Activated T-helper 9 cell treated with anti-CD3 and anti-CD28 coated beads, Interleukin-2, amount 50 U/mL, for 16 hours (primary cell): ENCODE data around the gene NBAS.
"Not testable (repeated sequence)": the region's sequence is repeated elsewhere in the genome, so short reads cannot be mapped to it uniquely, and the experiment has no call there.

Experiments used
- DNase-seq: peaks from one replicate; pipeline ENCODE4 v3.0.0-alpha.2; 2020; ENCODE audit warnings: low read depth

NBAS gene

DNA sequence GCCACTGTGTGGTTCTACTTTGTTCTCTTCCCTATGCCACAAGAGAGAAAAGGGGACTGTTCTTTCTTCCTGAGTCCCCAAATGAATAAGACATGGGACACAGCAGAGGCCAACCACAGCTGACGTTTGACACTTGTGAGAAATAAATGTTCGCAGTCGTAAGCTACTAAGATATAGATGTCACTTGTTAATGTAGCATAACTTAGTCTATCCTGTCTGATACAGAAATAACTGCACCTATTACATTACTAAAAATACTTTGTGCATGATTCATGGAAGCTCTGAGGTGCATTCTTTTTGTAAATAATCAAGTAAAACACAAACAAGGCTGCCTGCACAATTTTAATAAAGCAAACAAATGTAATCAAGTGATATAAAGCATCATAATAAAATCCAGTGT lies 148.8 kb downstream of the NBAS start:
- no peak for DNase-seq

DNA sequence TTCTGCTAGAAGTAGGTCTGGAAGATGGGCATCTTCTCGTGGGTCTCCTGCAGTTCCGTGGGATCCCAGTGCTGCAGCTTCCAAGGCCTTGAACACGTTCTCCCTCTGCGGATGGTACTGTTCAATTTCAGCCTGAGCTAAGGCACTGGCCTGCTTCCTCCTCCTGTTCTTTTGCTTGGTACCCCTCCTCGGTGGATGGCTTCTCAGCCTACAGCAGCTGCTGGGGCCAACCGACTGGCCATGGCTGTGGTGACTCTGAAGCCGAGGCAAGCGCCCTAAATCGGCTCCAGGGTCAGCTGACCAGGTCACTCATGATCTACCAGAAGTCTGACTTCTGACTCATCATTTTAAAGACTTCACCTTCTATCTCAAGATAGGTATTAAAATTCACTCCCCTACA lies 150.2 kb downstream of the NBAS start:
- DNase-seq: no peak

DNA sequence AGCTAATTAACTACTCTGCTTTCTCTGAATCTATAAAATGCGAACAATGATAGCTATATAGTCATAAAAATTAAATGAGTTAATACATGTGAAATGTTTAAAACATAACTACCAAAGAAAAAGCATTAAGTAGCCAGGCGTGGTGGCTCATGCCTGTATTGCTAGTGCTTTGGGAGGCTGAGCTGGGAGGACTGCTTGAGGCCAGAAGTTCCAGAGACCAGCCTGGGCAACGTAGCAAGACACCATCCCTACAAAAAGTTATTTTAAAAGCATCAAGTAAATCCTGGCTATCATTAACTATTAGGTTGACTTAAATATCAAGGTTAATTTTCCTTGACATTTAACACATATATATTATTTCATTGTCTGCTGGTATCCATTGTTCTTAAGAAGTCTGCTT lies 152.4 kb downstream of the NBAS start:
- no peak for DNase-seq

DNA sequence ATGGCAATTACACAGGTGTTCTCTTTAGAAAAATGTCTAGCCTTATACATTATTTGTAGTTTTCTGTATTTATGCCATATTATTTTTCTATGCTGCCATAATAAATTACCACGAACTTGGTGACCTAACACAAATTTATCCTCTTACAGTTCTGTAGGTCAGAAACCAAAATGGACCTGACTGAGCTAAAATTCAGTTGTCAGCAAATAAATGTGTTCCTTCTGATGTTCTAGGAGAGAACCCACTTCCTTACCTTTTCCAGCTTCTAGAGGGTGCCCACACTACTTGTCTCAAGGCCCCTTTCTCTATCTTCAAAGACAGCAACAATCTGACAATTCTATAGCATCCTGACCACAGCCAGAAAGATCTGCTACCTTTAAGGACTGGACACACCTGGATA lies 153.5 kb downstream of the NBAS start:
- no peak for DNase-seq

DNA sequence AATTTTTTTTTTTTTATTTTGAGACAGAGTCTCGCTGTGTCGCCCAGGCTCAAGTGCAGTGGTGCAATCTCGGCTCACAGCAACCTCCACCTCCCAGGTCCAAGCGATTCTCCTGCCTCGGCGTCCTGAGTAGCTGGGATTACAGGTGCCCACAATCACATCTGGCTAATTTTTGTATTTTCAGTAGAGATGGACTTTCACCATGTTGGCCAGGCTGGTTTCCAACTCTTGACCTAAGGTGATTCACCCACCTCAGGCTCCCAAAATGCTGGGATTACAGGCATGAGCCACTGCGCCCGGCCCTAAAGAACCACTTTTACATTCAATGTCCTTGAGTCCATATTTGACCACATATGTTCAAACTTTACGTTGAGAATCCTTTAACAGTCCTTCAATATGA lies 156.6 kb downstream of the NBAS start:
- not testable (repeated sequence) for DNase-seq

DNA sequence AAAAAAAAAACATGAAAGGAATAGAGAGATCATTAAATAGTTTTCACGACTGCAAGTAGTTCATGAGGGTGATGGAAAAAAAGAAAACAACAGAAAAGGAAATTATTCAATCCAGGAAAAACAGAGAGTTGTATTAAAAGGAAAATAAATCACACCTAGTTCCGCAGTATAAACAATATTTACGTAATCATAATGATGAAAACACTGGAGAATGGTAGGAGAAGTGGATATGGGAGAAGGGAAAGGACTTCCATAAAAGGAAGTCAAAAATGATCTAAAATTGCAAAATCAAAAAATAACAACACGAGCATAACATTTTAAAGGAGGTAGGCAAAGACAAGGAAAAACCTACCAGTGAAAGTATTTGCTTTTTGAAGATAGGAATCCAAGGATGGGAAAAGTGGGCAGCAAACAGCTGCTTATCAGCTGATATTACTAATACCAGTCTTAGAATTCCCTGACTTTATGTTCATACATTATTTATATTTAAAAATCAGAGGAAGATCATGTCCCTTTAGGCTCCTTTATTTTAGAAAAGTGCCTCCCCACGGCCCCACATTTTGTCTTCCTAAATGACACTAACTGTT lies 160.8 kb downstream of the NBAS start:
- DNase-seq: no peak

DNA sequence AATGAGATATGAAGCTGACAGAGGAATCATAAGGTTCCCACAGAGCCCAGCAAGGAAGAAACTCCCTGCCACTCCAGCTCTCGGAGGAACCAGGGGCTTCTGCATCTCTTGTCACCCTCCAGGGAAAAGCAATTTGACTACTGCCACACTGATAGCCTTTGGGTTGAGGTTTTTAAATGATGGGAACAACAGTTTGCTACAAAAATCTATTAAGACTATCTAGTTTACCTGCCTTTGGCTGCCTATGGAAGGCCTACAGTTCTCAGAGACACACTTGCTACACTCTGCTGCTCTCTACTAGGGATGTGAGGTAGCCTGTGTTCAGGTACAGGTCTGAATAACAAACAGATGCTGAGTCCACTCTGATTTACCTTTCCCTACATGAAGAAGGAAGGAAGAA lies 161.9 kb downstream of the NBAS start:
- DNase-seq: no peak

DNA sequence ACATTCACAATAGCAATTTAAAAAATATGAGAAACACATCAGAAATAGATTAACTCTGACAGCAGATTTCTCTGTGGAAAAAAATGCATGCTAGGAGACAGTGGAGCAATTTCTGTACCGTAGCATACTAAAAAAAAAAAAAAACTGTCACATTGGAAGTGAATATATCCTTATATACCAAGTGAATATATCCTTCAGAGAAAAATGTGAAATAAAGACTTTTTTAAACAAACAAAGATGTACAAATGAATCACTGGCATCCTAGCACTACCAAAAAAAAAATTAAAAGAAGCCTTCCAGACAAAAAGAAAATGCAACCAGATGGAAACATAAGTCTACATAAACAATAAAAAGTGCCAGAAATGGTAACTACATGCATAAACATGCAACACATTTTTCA lies 169.4 kb downstream of the NBAS start:
- no peak for DNase-seq

DNA sequence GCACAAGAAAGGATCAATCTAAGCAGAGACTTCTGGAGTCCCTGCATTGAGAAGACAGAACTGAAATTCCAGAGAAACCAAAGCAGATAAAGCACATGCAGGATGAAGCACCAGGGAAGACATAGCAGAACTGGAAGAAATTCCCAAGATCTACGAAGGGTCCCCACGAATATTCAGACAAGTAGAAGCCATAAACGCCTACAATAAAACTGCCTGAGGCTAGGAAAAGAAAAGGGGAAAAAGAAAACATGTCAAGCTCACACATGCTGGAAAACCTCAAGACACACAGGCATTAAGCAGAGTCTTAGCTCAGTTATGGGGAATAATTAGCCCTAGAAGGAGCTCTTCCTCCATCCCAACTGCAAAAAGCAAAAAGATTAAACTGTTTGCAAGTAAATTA lies 171.2 kb downstream of the NBAS start:
- no peak for DNase-seq

DNA sequence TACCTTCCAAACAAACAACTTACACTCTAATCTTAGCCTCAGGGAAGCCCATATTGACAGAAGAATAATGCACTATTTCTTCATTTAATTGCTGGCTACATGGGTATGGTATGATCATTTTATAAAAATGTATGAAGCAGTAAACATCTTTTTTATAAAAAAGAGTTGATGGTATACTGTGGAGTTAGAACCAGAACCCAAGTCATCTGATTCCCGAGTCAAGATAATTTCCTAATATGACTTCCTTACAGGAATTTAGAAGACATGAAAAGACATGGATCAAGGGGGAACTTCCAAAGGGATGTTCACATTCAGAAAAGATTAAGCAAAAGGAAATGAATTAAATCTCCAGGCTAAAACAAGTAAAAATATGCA lies 171.8 kb downstream of the NBAS start:
- no peak for DNase-seq

DNA sequence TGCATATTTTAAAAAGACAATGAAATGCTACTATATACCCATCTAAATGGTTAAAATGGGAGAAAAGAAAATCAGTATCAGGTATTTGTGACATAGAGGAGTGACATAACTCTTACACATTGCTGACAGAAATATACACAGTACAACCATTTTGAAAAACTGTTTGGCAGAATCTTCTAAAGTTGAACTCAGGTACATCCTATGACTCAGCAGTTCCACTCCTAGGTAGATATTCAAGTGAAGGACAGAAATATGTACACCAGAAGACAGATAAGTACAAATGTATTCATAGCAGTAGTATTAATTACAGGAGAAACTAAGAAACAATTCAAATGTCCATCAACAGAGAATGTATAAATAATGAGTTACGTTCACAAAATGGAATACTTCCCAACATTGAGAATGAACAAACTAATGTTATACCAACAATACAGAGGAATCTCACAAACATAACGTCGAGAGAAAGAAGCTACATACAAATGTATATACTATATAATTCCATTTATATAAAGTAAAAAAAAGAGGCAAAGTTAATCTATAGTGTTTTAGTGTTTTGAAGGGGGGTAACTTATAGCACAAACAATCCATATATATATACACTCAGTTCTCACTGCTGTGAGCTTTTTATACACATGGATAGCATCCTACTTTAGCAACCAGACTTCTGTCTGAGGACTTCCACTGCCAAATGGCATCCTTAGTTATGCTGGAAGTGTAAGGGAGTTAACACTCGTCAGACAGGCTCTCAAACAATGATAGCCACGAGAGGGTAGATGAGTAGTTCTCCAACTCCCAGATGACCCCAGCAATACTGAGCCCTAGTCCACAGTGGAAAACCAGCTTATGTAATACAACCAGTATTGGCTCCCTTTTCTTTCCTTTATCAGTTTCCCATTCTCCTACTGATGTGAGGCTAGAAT lies 172.5 kb downstream of the NBAS start:
- DNase-seq: no peak

DNA sequence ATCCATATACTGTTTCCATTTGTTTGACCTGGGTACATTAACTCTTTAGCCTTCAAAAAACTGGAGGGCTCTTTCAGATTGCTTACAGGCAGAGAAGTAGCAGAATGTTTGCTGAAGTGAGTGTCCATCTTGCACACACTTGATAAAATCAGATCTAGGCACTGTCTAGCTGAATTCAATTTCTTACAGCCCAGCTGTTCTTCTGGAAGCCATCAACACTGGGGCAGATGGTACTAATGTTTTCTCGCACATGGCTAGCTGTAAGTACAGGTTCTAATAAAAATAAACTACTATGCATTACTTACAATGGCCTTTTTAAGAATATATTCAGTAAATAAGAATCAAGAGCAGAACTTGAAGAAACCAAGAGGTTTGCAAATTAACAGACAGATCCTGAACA lies 175.9 kb downstream of the NBAS start:
- DNase-seq: no peak

DNA sequence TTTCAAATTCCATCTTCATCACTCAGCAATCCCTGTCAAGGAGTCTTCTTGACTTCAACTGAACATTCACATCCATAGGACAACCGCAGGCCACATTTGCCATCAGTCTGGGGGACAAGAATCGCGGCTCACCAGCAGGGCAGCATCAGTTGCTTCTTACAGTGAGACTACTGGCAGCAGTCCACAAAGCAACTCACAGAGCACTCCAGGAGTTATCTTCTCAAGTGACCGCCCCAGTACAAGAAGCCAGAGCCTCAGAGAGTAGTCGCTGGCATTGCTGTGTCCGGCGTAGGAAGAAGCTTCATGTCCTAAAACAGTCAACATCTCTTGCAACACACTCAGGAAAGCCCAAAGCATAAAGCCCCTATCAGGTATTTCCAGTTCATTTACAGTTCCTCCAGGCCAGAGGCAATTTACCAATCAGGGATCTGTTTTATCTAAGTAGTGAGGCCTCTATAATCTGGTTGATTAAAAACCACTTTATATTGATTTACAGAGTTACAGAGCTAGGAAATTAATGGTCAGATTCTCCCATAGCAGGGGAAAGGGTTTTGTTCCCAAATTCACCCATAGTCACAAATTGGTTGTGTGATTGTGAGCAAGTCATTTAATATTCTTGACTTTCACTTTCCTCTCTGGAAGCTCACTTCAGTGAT lies 177.3 kb downstream of the NBAS start:
- DNase-seq: no peak

DNA sequence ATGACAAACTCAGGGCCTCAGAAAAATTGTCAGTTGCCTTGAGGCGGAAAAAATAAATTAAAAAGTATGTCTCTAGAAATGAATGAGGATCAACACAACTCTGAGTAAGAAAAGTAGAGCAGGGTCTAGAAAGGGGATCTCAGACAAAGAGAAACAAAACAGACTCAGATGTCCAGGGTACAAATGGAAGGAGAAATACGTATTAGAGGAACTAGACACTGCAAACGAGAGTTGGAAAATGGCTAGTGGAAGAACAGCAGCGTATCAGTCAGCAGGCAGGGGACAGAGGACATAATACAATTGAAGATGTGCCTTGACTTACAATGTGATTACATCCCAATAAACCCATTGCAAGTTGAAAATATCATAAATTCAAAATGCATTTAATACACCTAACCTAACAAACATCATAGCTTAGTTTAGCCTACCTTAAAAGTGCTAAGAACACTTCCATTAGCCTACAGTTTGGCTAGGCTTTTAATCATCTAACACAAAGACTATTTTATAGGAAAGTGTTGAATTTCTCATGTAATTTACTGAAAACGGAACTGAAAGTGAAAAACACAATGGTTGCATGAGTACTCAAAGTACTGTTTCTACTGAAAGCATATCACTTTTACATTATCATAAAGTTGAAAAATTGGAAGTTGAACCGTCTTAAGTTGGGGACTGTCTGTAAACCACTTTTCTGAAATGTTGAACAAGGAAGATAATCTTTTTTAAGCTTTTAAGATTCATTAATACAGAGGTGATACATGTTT lies 182.8 kb downstream of the NBAS start:
- no peak for DNase-seq

DNA sequence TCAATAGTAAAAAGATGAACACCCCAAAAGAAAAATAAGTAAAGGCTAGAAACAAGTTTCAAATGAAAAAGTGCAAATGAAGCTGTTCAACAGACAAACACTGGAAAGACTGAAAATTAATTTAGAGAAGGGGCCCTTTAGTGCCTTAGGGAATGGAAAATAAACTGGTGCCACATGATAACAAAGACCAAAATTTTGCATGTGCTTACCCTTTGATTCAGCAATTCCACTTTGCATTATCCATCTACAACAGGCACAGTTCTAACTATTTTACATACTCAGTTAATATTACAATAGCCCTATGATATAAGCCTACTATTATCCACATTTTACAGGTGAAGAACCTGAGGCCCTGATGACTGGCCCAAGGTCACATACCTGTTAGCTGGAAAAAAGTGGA lies 183.9 kb downstream of the NBAS start:
- DNase-seq: no peak

DNA sequence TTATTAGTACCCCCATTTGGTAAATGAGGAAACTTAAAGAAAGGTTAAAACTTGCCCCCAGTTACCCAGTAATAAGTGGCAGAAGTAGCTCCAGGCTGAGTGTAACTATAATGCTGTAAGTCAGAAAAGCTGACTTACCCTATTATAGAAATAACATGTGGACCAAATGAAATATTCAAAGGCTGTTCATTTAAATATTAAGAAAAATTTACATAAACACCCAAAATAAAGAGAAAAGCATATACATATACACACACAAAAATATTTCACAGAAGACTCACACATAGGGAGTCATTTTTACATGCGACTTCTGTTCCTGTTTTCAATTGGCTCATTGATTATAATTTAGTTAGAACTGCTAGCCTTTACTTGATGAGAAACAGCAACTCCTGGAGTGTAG lies 189.1 kb downstream of the NBAS start:
- DNase-seq: no peak

DNA sequence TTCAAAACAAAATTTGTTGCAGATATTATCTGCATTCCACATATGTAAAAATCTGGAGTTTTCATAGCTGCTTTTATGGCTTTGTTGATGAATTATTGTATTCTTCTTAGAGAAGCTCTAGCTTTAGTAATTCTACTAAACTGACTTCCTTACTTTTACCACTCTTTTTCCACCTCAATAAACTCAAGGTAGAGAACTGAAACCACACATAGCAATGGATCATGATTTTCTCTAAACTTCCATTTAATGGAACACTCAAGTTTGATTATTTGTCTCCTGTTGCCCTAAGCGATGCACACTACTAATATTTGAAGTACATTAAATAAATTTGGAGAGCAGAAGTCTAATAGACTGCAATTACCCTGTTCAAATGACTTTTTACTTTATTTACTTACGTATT lies 192.0 kb downstream of the NBAS start:
- DNase-seq: no peak

DNA sequence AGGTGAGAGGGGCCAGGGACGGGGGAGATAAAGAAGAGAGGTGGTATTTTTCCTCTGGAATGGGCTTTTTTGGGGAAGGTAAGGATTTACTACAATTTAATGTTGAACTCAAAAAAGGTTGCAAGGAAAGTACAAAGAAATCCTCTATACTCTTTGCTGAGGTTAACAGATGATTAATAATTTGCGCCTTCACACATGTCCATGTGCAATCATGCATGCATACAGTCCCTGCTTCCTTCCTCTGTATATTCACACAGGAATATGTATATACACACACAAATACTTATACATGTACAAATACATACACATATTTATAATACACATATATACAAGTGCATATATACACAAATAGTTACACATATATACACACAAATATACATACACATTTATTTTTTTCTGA lies 193.4 kb downstream of the NBAS start:
- DNase-seq: no peak

DNA sequence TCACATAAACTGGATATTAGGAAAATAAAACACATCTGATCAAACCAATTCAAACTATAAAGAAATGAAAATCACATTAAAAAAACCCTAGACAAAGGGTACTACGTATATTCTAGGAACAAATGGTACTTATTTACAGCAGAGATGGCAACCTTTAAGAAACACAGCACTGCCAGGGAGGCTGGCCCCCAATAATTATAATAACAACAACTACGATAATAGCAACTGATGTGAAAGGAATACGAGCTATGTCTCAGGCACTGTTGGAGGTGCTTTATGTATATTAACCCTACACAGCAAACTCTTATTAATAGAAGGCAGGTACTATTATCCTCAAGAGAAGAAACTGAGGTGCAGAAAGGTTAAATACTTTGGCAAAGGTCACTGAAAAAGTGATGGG lies 193.9 kb downstream of the NBAS start:
- no peak for DNase-seq

DNA sequence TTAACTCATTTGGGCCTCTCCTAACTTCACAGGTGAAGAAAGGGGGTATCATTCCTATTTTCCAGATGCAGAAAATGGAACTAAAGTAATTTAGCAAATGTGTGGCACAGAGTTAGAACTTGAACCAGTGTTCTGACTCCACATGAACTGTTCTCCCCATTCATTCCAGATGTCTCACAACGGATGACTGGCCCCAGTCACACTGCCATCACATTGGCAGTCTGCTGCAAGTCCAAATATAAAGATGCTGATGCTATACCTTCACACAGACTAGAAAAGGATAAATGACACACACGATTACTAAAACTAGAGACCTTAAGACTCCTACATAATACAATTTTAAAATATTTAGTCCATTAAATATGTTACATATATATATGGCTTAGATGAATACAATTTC lies 195.7 kb downstream of the NBAS start:
- no peak for DNase-seq

DNA sequence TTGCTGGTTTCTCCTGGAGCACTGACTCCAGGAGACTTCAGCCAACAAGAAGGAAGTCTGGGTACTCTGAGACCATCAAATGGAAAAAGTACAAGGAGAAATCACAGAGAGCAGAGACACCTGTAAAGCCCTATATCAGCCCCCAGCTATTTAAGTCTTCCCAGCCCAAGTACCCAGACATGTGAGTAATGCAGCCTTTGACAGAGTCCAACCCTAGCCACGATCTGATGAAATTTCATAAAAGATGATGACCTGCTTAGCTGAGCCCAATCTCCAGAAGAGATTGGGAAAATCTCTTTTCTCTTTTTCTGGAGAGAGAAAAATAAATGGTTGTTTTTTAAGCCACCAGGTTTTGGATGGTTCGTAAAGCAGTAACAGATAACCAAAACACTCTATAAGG lies 196.6 kb downstream of the NBAS start:
- DNase-seq: no peak

DNA sequence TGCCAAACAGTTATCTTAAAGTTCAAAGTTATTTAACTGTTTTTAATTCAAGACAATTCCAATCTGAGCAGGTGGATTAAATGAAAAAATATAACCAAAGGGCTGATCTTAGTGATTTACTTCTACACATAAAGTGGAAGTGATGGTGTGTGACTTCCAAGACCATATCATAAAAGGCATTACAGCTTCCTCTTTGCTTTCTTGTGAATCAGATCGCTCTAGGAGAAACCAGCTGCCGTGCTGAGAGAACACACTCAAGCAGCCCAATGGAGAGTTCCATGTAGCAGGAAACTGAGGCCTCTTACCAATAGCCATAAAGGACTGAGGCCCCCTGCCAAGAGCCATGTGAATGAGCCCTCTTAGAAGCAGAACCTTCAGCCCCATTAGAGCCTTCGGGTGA lies 197.4 kb downstream of the NBAS start:
- no peak for DNase-seq

DNA sequence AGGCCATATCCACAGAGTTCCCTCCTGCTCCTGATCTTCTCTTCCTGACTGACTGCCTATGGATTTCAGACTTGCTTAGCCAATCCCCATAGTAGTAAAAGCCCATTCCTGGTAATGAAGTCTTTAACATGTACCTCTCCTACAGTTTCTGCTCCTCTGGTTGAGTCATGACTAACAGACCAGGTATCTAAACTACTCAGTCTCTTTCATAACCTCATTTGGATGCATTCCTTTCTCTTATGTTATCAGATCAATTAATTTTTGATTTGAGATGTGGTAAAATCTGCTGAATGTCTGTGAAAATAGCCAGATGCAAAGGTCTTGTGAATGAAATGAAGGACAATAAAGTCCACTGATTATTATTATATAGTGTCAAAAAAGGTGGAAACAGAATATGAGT lies 198.0 kb downstream of the NBAS start:
- DNase-seq: no peak
